NCI-H1436 (cell line): ENCODE measurements around the gene TMEM115.
"Not testable (repeated sequence)": the region's sequence is repeated elsewhere in the genome, so short reads cannot be mapped to it uniquely, and the experiment has no call there.

Experiments used
- DNase-seq: peaks from one replicate; lab custom pipeline; 2025; lab: John Stamatoyannopoulos, UW

The TMEM115 gene

GRCh38 chr3:50316657-50317242 lies 42.6 kb downstream of the TMEM115 start:
- no peak for DNase-seq

- no peak for DNase-seq
Observed at GRCh38 chr3:50314816-50315215, 44.5 kb downstream of the TMEM115 start.

- no peak for DNase-seq
Observed at GRCh38 chr3:50314342-50314741, 45.0 kb downstream of the TMEM115 start.

GRCh38 chr3:50312041-50312440 lies 47.3 kb downstream of the TMEM115 start:
- DNase-seq, result not testable (repeated sequence)
